ENCODE measurements around the gene PDAP1. TPM values are rescaled to one million over a fixed set of nuclear protein-coding genes. Genes with fewer than 3 reads are reported as not detected.

PDAP1 gene
- total and polyA plus RNA-seq, 2 of the 8 experiments (the other 6 are each of a cell fraction or from before 2014, with no cell fraction given), result 26.6 to 169 TPM

DNA sequence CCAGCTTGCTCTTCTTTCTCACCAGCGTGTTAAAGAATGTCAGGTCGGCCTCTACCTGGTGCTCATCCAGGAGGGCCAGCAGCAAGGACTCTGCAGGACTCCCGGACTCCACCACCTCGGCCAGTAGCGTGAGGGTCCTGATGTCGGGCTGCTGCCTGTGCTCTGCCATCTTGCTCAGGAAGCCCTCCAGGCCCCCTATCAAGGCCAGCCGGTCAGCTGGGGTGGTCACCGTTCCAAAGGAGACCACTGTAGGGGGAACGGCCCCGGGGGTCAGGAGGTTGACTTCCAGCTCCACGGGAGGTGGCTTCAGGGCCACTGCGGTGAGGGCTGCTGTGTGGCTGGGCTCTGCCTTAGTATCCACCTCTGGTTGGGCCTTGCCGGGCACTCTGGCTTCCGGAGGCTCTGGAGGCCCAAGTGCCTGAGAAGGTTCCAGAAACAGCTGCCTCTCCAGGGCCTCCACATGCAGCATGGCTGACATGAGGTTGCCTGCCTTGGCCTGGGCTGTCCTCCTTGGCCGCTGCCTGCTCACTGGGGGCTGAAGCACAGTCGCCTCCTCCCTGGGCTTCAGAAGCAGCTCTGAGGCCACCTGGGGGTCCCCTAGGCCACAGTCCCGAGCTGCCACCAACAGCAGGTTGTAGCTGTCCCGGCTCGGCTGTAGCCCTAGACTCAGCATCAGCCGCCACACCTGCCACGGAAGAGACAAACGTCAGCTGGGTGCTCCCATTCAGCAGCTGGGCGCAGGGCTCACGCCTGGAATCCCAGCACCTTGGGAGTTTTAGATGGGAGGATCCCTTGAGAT is 16.7 kb upstream of the PDAP1 start:
- no peak overlapping the region for H3K27ac ChIP-seq (ENCODE audit: low read depth, low read length)
- no peaks in the 10 kb centered on the region for H3K23me2 ChIP-seq (ENCODE audit: low read depth, low read length)
- H3K4me2 ChIP-seq (ENCODE audit: insufficient read depth in 1 of 2, low read depth in 2 of 2, low read length in 2 of 2), result no peak overlapping the region
- no peak overlapping the region for H2BK5ac ChIP-seq (ENCODE audit: low read depth, low read length)
- no peak overlapping the region for H4K91ac ChIP-seq (replicated peaks; ENCODE audit: insufficient read length, low read length)
- H2BK15ac ChIP-seq (ENCODE audit: low read length), result no peak overlapping the region
- peaks cover 3 to 8% of the 10 kb centered on the region in 2 experiments for H4K20me1 ChIP-seq (replicated peaks in 1 of 2; ENCODE audit: control insufficient read depth in 1 of 2, insufficient read depth in 2 of 2, low read length in 2 of 2)
- H4K8ac ChIP-seq (ENCODE audit: extremely low read depth, insufficient read depth, low read length), result no peak overlapping the region
- no peak overlapping the region for H2AFZ ChIP-seq (ENCODE audit: low read length)
- no peak overlapping the region for H2AK5ac ChIP-seq (ENCODE audit: low read depth, low read length)
- no peaks in the 10 kb centered on the region for H3K79me2 ChIP-seq (ENCODE audit: control insufficient read depth in 1 of 2, insufficient read depth in 2 of 2, low read length in 2 of 2)
- H2BK120ac ChIP-seq (replicated peaks; ENCODE audit: low read depth, low read length), result no peak overlapping the region
- H3K27me3 ChIP-seq (replicated peaks in 1 of 4; ENCODE audit: control insufficient read depth in 3 of 4, extremely low read depth in 1 of 4, insufficient read depth in 3 of 4, low read length in 3 of 4), result no peaks in the 10 kb centered on the region
- no peak overlapping the region for H3K18ac ChIP-seq (ENCODE audit: extremely low read depth, low read length)
- 89% methylated on average over 23 of the region's 24 CpGs; no CpG with 5 or more reads in 1 of the 2 experiments for WGBS, 2 experiments (ENCODE audit: extremely low coverage in 1 of 2, insufficient coverage in 1 of 2, insufficient read length in 1 of 2, insufficient replicate concordance in 2 of 2, low coverage in 1 of 2, low lambda C conversion rate in 2 of 2, missing lambda C conversion rate in 1 of 2)
- ChIA-PET POLR2A (ENCODE audit: partially characterized antibody) (interaction anchor here (1.0 to 4.3 kb wide), 9 partner anchors 7 to 33 kb away, joined by 3 to 19 read pairs (median 6); partner anchors contain the start of genes BUD31, CPSF4, PDAP1 and PTCD1), CTCF (ENCODE audit: partially characterized antibody) (interaction anchor here (0.5 to 2.6 kb wide), 2 partner anchors 8 to 10 kb away, joined by 3 to 13 read pairs; no protein-coding TSS in a partner anchor)
- no peak overlapping the region for H3K4me3 ChIP-seq (ENCODE audit: extremely low read depth in 1 of 4, insufficient read depth in 2 of 4, low read depth in 3 of 4, low read length in 4 of 4)
- no peaks in the 10 kb centered on the region; a peak in 1 of 7 replicates for H3K4me1 ChIP-seq (replicated peaks in 1 of 4; ENCODE audit: control insufficient read depth in 3 of 4, insufficient read depth in 4 of 4, low read length in 3 of 4)
- H3K4ac ChIP-seq (replicated peaks; ENCODE audit: insufficient read length, low read depth, low read length), result no peak overlapping the region
- H3K9ac ChIP-seq (replicated peaks in 1 of 4; ENCODE audit: extremely low read depth in 1 of 4, low read depth in 3 of 4, low read length in 3 of 4), result no peak overlapping the region
- FAIRE-seq (no peak), DNase-seq (ENCODE audit: low read depth in 1 of 2, low spot score in 2 of 2) (no peak)
- peaks cover 20 to 55% (median 46%) of the 10 kb centered on the region in 4 experiments for H3K36me3 ChIP-seq (ENCODE audit: control insufficient read depth in 2 of 4, insufficient read depth in 4 of 4, low read length in 3 of 4)
- no peak overlapping the region for H3K23ac ChIP-seq (ENCODE audit: insufficient read length)
- no peak overlapping the region for H3K14ac ChIP-seq (ENCODE audit: insufficient read length)
- H4K5ac ChIP-seq (ENCODE audit: insufficient read length, low read depth, low read length), result no peak overlapping the region
- no peaks in the 10 kb centered on the region; the same call in none of the 2 replicates for H3K79me1 ChIP-seq (ENCODE audit: low read depth, low read length)
- no peaks in the 10 kb centered on the region; a peak in 1 of 4 replicates for H3K9me3 ChIP-seq (ENCODE audit: insufficient read depth in 2 of 2, low read depth in 1 of 2, low read length in 1 of 2)
- no peak overlapping the region for H3K56ac ChIP-seq (replicated peaks; ENCODE audit: insufficient read length, low read depth, low read length)
- no peak overlapping the region for H2BK12ac ChIP-seq (ENCODE audit: low read depth, low read length)
- H2BK20ac ChIP-seq (ENCODE audit: low read length), result no peak overlapping the region
- TF ChIP-seq SIX5 (IDR thresholded peaks at IDR 0.05; ENCODE audit: low read depth, low read length), result no peak
- TF ChIP-seq YY1 (IDR thresholded peaks at IDR 0.05; ENCODE audit: low read depth, low read length), result no peak
- no peak for TF ChIP-seq TEAD4 (IDR thresholded peaks at IDR 0.05; ENCODE audit: low read depth, low read length)
- TF ChIP-seq CTBP2 (IDR thresholded peaks at IDR 0.05; ENCODE audit: borderline replicate concordance, insufficient read depth, insufficient read length, low read length), result no peak
- no peak for TF ChIP-seq JUN (IDR thresholded peaks at IDR 0.05; ENCODE audit: low read depth, low read length)
- TF ChIP-seq, protein P1, sequence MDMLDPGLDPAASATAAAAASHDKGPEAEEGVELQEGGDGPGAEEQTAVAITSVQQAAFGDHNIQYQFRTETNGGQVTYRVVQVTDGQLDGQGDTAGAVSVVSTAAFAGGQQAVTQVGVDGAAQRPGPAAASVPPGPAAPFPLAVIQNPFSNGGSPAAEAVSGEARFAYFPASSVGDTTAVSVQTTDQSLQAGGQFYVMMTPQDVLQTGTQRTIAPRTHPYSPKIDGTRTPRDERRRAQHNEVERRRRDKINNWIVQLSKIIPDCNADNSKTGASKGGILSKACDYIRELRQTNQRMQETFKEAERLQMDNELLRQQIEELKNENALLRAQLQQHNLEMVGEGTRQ (IDR thresholded peaks at IDR 0.05; ENCODE audit: low read length), result no peak
- TF ChIP-seq SAP30 (IDR thresholded peaks at IDR 0.05; ENCODE audit: insufficient read depth, insufficient replicate concordance, low read length), result no peak
- TF ChIP-seq RNF2 (IDR thresholded peaks at IDR 0.05; ENCODE audit: borderline replicate concordance, low read depth, low read length, missing control alignments, poor library complexity, severe bottlenecking), result no peak
- TF ChIP-seq, protein P2, sequence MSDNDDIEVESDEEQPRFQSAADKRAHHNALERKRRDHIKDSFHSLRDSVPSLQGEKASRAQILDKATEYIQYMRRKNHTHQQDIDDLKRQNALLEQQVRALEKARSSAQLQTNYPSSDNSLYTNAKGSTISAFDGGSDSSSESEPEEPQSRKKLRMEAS (IDR thresholded peaks at IDR 0.05), result no peak
- TF ChIP-seq RBBP5 (IDR thresholded peaks at IDR 0.05; ENCODE audit: borderline replicate concordance, low read depth, low read length), result no peak
